Embryonic facial prominence (tissue), 1 donor: ENCODE results near the gene LMF2.
"Not testable (repeated sequence)": the region's sequence is repeated elsewhere in the genome, so short reads cannot be mapped to it uniquely, and the experiment has no call there.

Experiments
- DNase-seq: peaks from one replicate; pipeline ENCODE4 v3.0.0-alpha.2; 2016; ENCODE audit errors: extremely low spot score

Gene LMF2

GRCh38 chr22:50523806-50524675 is 16.5 kb upstream of the LMF2 start:
- no peak for DNase-seq

GRCh38 chr22:50523458-50523805 is 15.9 kb upstream of the LMF2 start:
- DNase-seq, result no peak

GRCh38 chr22:50522806-50523438 is 15.4 kb upstream of the LMF2 start:
- no peak for DNase-seq

- DNase-seq, result no peak
Measured at GRCh38 chr22:50522208-50522805, 14.8 kb upstream of the LMF2 start.

- no peak for DNase-seq
Measured at GRCh38 chr22:50521710-50522109, 14.2 kb upstream of the LMF2 start.

GRCh38 chr22:50520826-50521453 is 13.4 kb upstream of the LMF2 start:
- DNase-seq, result no peak

GRCh38 chr22:50520184-50520583 is 12.7 kb upstream of the LMF2 start:
- not testable (repeated sequence) for DNase-seq

- no peak for DNase-seq
Measured at GRCh38 chr22:50519151-50519550, 11.6 kb upstream of the LMF2 start.

- DNase-seq, result no peak
Measured at GRCh38 chr22:50518606-50519005, 11.1 kb upstream of the LMF2 start.

GRCh38 chr22:50517495-50518260 is 10.2 kb upstream of the LMF2 start:
- DNase-seq, result no peak

- DNase-seq, result no peak
Measured at GRCh38 chr22:50516891-50517290, 9.4 kb upstream of the LMF2 start.

GRCh38 chr22:50516068-50516467 is 8.6 kb upstream of the LMF2 start:
- no peak for DNase-seq

- no peak for DNase-seq
Measured at GRCh38 chr22:50513175-50513574, 5.7 kb upstream of the LMF2 start.

- DNase-seq, result no peak
Measured at GRCh38 chr22:50508897-50509296, 1.4 kb upstream of the LMF2 start.

- peak; percentile 97 for DNase-seq
Measured at GRCh38 chr22:50507991-50508884, 736 bp upstream of the LMF2 start, which contains the start of gene NCAPH2. TSS of gene NCAPH2 (plus strand) at chr22:50508224. CDS start at chr22:50508338, 114 bp downstream.

- DNase-seq, result no peak
Measured at GRCh38 chr22:50506611-50507420, 686 bp downstream of the LMF2 start.

- no peak for DNase-seq
Measured at GRCh38 chr22:50505776-50506610, 1.5 kb downstream of the LMF2 start.

- no peak for DNase-seq
Measured at GRCh38 chr22:50505276-50505775, 2.2 kb downstream of the LMF2 start.
